Activated naive CD8-positive, alpha-beta T cell treated with anti-CD3 and anti-CD28 coated beads, Interleukin-2, amount 50 U/mL, for 24 hours (primary cell): ENCODE data around the gene TIMM22.

Source experiments
- ATAC-seq: fragments of 150-1000 bp; cut with Tn5 transposase; one replicate; pipeline ENCODE4 v1.10.0; 2021
- DNase-seq: peaks from one replicate; pipeline ENCODE4 v3.0.0; 2021
- H3K27ac Mint-ChIP-seq: one replicate; pipeline ENCODE4 v1.8.0; 2021; ENCODE audit warnings: mild to moderate bottlenecking, mixed read lengths
- H3K27me3 Mint-ChIP-seq: one replicate; pipeline ENCODE4 v1.8.0; 2021; ENCODE audit warnings: mixed read lengths
- H3K36me3 Mint-ChIP-seq: one replicate; pipeline ENCODE4 v1.8.0; 2021; ENCODE audit warnings: low read depth, mixed read lengths
- H3K4me1 Mint-ChIP-seq: one replicate; pipeline ENCODE4 v1.8.0; 2021; ENCODE audit warnings: mixed read lengths
- H3K4me3 Mint-ChIP-seq: one replicate; pipeline ENCODE4 v1.8.0; 2021; ENCODE audit warnings: mild to moderate bottlenecking, moderate library complexity, mixed read lengths
- H3K9me3 Mint-ChIP-seq: one replicate; pipeline ENCODE4 v1.8.0; 2021; ENCODE audit warnings: mixed read lengths

Gene TIMM22

GRCh38 chr17:1011760-1012735 lies 15.1 kb downstream of the TIMM22 start:
- DNase-seq = no peak
- H3K36me3 Mint-ChIP-seq = no peaks in the 10 kb centered on the region
- no peaks in the 10 kb centered on the region for H3K4me1 Mint-ChIP-seq
- H3K9me3 Mint-ChIP-seq = no peaks in the 10 kb centered on the region
- ATAC-seq = no peak
- no peak overlapping the region for H3K4me3 Mint-ChIP-seq
- no peaks in the 10 kb centered on the region for H3K27me3 Mint-ChIP-seq
- no peak overlapping the region for H3K27ac Mint-ChIP-seq

GRCh38 chr17:1012823-1013728 lies 16.1 kb downstream of the TIMM22 start:
- Mint-ChIP-seq H3K27ac (no peak overlapping the region), H3K36me3 (no peaks in the 10 kb centered on the region), H3K4me3 (no peak overlapping the region), H3K9me3 (no peaks in the 10 kb centered on the region), H3K4me1 (no peaks in the 10 kb centered on the region), H3K27me3 (no peaks in the 10 kb centered on the region)
- ATAC-seq (no peak), DNase-seq (no peak)

GRCh38 chr17:1013729-1014090 lies 16.8 kb downstream of the TIMM22 start:
- Mint-ChIP-seq H3K36me3 (no peaks in the 10 kb centered on the region), H3K27me3 (no peaks in the 10 kb centered on the region), H3K4me1 (no peaks in the 10 kb centered on the region), H3K4me3 (no peak overlapping the region), H3K27ac (no peak overlapping the region), H3K9me3 (no peaks in the 10 kb centered on the region)
- ATAC-seq = no peak
- no peak for DNase-seq

- Mint-ChIP-seq H3K27ac (no peak overlapping the region), H3K4me1 (no peaks in the 10 kb centered on the region), H3K9me3 (no peaks in the 10 kb centered on the region), H3K36me3 (no peaks in the 10 kb centered on the region), H3K4me3 (no peak overlapping the region), H3K27me3 (no peaks in the 10 kb centered on the region)
- ATAC-seq = no peak
- DNase-seq = no peak
These were observed 21.6 kb downstream of the TIMM22 start for GRCh38 chr17:1018547-1018946.

- H3K36me3 Mint-ChIP-seq = no peaks in the 10 kb centered on the region
- no peaks in the 10 kb centered on the region for H3K9me3 Mint-ChIP-seq
- no peaks in the 10 kb centered on the region for H3K4me1 Mint-ChIP-seq
- H3K27me3 Mint-ChIP-seq = no peaks in the 10 kb centered on the region
- ATAC-seq (no peak), DNase-seq (no peak)
- H3K27ac Mint-ChIP-seq = no peak overlapping the region
- H3K4me3 Mint-ChIP-seq = no peak overlapping the region
These were observed 22.5 kb downstream of the TIMM22 start for GRCh38 chr17:1019451-1019850.

GRCh38 chr17:1021147-1021546 lies 24.2 kb downstream of the TIMM22 start:
- H3K36me3 Mint-ChIP-seq = no peaks in the 10 kb centered on the region

GRCh38 chr17:1022278-1023024 lies 25.5 kb downstream of the TIMM22 start:
- no peaks in the 10 kb centered on the region for H3K4me1 Mint-ChIP-seq
- ATAC-seq (no peak), DNase-seq (no peak)
- no peak overlapping the region for H3K27ac Mint-ChIP-seq
- no peaks in the 10 kb centered on the region for H3K27me3 Mint-ChIP-seq
- H3K4me3 Mint-ChIP-seq = no peak overlapping the region
- H3K36me3 Mint-ChIP-seq = no peaks in the 10 kb centered on the region
- H3K9me3 Mint-ChIP-seq = no peaks in the 10 kb centered on the region

More at GRCh38 chr17:1021147-1021546, 24.2 kb downstream of the TIMM22 start:
- H3K4me1 Mint-ChIP-seq = no peaks in the 10 kb centered on the region
- H3K9me3 Mint-ChIP-seq = no peaks in the 10 kb centered on the region
- H3K27me3 Mint-ChIP-seq = no peaks in the 10 kb centered on the region
- H3K4me3 Mint-ChIP-seq = no peak overlapping the region
- ATAC-seq (no peak), DNase-seq (no peak)
- no peak overlapping the region for H3K27ac Mint-ChIP-seq

- Mint-ChIP-seq H3K27ac (no peak overlapping the region), H3K27me3 (no peaks in the 10 kb centered on the region), H3K36me3 (no peaks in the 10 kb centered on the region), H3K4me3 (no peak overlapping the region), H3K9me3 (no peaks in the 10 kb centered on the region), H3K4me1 (no peaks in the 10 kb centered on the region)
- DNase-seq (no peak), ATAC-seq (no peak)
These were observed 27.1 kb downstream of the TIMM22 start for GRCh38 chr17:1024076-1024475.

GRCh38 chr17:1025733-1026598 lies 29.0 kb downstream of the TIMM22 start:
- DNase-seq (no peak), ATAC-seq (no peak)
- H3K9me3 Mint-ChIP-seq = no peaks in the 10 kb centered on the region
- no peaks in the 10 kb centered on the region for H3K27me3 Mint-ChIP-seq
- no peak overlapping the region for H3K27ac Mint-ChIP-seq
- no peaks in the 10 kb centered on the region for H3K36me3 Mint-ChIP-seq
- H3K4me3 Mint-ChIP-seq = no peak overlapping the region
- H3K4me1 Mint-ChIP-seq = no peaks in the 10 kb centered on the region

GRCh38 chr17:1026599-1026975 lies 29.7 kb downstream of the TIMM22 start:
- Mint-ChIP-seq H3K27me3 (no peaks in the 10 kb centered on the region), H3K9me3 (no peaks in the 10 kb centered on the region), H3K4me1 (no peaks in the 10 kb centered on the region), H3K4me3 (no peak overlapping the region), H3K36me3 (no peaks in the 10 kb centered on the region), H3K27ac (no peak overlapping the region)
- DNase-seq (no peak), ATAC-seq (no peak)

GRCh38 chr17:1027044-1027443 lies 30.1 kb downstream of the TIMM22 start:
- H3K27me3 Mint-ChIP-seq = no peaks in the 10 kb centered on the region
- H3K36me3 Mint-ChIP-seq = no peaks in the 10 kb centered on the region

GRCh38 chr17:1029196-1029921 lies 32.4 kb downstream of the TIMM22 start:
- Mint-ChIP-seq H3K27ac (no peak overlapping the region), H3K36me3 (no peaks in the 10 kb centered on the region)

More at GRCh38 chr17:1027044-1027443, 30.1 kb downstream of the TIMM22 start:
- no peak for DNase-seq
- Mint-ChIP-seq H3K4me3 (no peak overlapping the region), H3K27ac (no peak overlapping the region), H3K4me1 (no peaks in the 10 kb centered on the region), H3K9me3 (no peaks in the 10 kb centered on the region)
- ATAC-seq = no peak

GRCh38 chr17:1029922-1030644 lies 33.2 kb downstream of the TIMM22 start:
- Mint-ChIP-seq H3K4me3 (no peak overlapping the region), H3K9me3 (no peaks in the 10 kb centered on the region), H3K27ac (no peak overlapping the region), H3K36me3 (no peaks in the 10 kb centered on the region), H3K4me1 (no peaks in the 10 kb centered on the region), H3K27me3 (no peaks in the 10 kb centered on the region)
- DNase-seq = no peak
- ATAC-seq = no peak

More at GRCh38 chr17:1029196-1029921, 32.4 kb downstream of the TIMM22 start:
- ATAC-seq (no peak), DNase-seq (no peak)
- no peaks in the 10 kb centered on the region for H3K9me3 Mint-ChIP-seq
- H3K27me3 Mint-ChIP-seq = no peaks in the 10 kb centered on the region
- no peak overlapping the region for H3K4me3 Mint-ChIP-seq
- no peaks in the 10 kb centered on the region for H3K4me1 Mint-ChIP-seq
